ENCODE data around the gene IRX1. TPM values are rescaled to one million over a fixed set of nuclear protein-coding genes. Genes with fewer than 3 reads are reported as not detected.

Gene IRX1
- polyA plus RNA-seq, 1 experiment: 0.33 TPM

GRCh38 chr5:3584724-3585531 lies 10.7 kb upstream of the IRX1 start:
- Histone ChIP-seq H3K27me3 (ENCODE audit: control insufficient read depth, insufficient read depth, low read length) (no peaks in the 10 kb centered on the region), H3K4me3 (ENCODE audit: low read depth, low read length) (no peak overlapping the region), H3K36me3 (ENCODE audit: control insufficient read depth, insufficient read depth, low read length) (no peaks in the 10 kb centered on the region)
- ChIA-PET CTCF (no interaction called here), POLR2A (no interaction called here)
- no peak for TF ChIP-seq CTCF (IDR thresholded peaks at IDR 0.05; ENCODE audit: insufficient read depth, low read depth, low read length)
- DNase-seq (ENCODE audit: low read depth): no peak

- no peak overlapping the region for H3K4me3 ChIP-seq (ENCODE audit: low read depth, low read length)
- no peak for TF ChIP-seq CTCF (IDR thresholded peaks at IDR 0.05; ENCODE audit: insufficient read depth, low read depth, low read length)
- CTCF ChIA-PET: no interaction called here
- no peak for DNase-seq (ENCODE audit: low read depth)
- no peaks in the 10 kb centered on the region for H3K36me3 ChIP-seq (ENCODE audit: control insufficient read depth, insufficient read depth, low read length)
- no peaks in the 10 kb centered on the region for H3K27me3 ChIP-seq (ENCODE audit: control insufficient read depth, insufficient read depth, low read length)
- POLR2A ChIA-PET: no interaction called here
Measured at GRCh38 chr5:3590161-3590966, 5.3 kb upstream of the IRX1 start.

GRCh38 chr5:3590967-3591900 lies 4.4 kb upstream of the IRX1 start:
- no peak for DNase-seq (ENCODE audit: low read depth)
- H3K27me3 ChIP-seq (ENCODE audit: control insufficient read depth, insufficient read depth, low read length): no peaks in the 10 kb centered on the region
- CTCF ChIA-PET: no interaction called here
- H3K36me3 ChIP-seq (ENCODE audit: control insufficient read depth, insufficient read depth, low read length): no peaks in the 10 kb centered on the region
- POLR2A ChIA-PET: no interaction called here
- TF ChIP-seq CTCF (IDR thresholded peaks at IDR 0.05; ENCODE audit: insufficient read depth, low read depth, low read length): no peak
- H3K4me3 ChIP-seq (ENCODE audit: low read depth, low read length): no peak overlapping the region

GRCh38 chr5:3592298-3592697 lies 3.3 kb upstream of the IRX1 start:
- no peaks in the 10 kb centered on the region for H3K27me3 ChIP-seq (ENCODE audit: control insufficient read depth, insufficient read depth, low read length)
- ChIA-PET CTCF (no interaction called here), POLR2A (no interaction called here)
- DNase-seq (ENCODE audit: low read depth): no peak
- no peaks in the 10 kb centered on the region for H3K36me3 ChIP-seq (ENCODE audit: control insufficient read depth, insufficient read depth, low read length)
- no peak overlapping the region for H3K4me3 ChIP-seq (ENCODE audit: low read depth, low read length)
- no peak for TF ChIP-seq CTCF (IDR thresholded peaks at IDR 0.05; ENCODE audit: insufficient read depth, low read depth, low read length)
